ENCODE measurements around the gene MYL12A. TPM values are rescaled to one million over a fixed set of nuclear protein-coding genes. Genes with fewer than 3 reads are reported as not detected.

Gene MYL12A
- total and polyA plus RNA-seq, 2 of the 13 experiments (the other 11 are each of a cell fraction or from before 2014, with no cell fraction given) = 261 to 277 TPM

- TF ChIP-seq HMGXB4 (CRISPR knock-in tag; IDR thresholded peaks at IDR 0.05; ENCODE audit: borderline replicate concordance in 1 of 2, low read depth in 1 of 2) (peak; percentile 96), ZNF431 (CRISPR knock-in tag; IDR thresholded peaks at IDR 0.05; ENCODE audit: borderline replicate concordance, low read depth) (peak; percentile 62; the same call in 1 of the 2 replicates), SNRNP70 (IDR thresholded peaks at IDR 0.05; ENCODE audit: low read depth, low read length) (no peak), FOSL1 (CRISPR knock-in tag; IDR thresholded peaks at IDR 0.05; ENCODE audit: borderline replicate concordance) (peak; percentile 58; the same call in 1 of the 2 replicates), EP300 (IDR thresholded peaks at IDR 0.05; ENCODE audit: low read depth in 2 of 2, low read length in 2 of 2) (peak in 1 of 2 experiments; percentile 52; a peak in 2 of 4 replicates), EP300 (CRISPR knock-in tag; IDR thresholded peaks at IDR 0.05; ENCODE audit: borderline replicate concordance) (peak; percentile 74), REPIN1 (CRISPR knock-in tag; IDR thresholded peaks at IDR 0.05; ENCODE audit: borderline replicate concordance, low read depth) (peak; percentile 89; the same call in 1 of the 2 replicates), ZNF816 (CRISPR knock-in tag; IDR thresholded peaks at IDR 0.05; ENCODE audit: borderline replicate concordance) (no peak), MXD4 (CRISPR knock-in tag; IDR thresholded peaks at IDR 0.05) (peak; percentile 55; the same call in 1 of the 2 replicates), ATF5 (CRISPR knock-in tag; IDR thresholded peaks at IDR 0.05; ENCODE audit: low read depth) (no peak), THYN1 (CRISPR knock-in tag; IDR thresholded peaks at IDR 0.05; ENCODE audit: borderline replicate concordance, low read depth) (no peak), ZNF704 (CRISPR knock-in tag; IDR thresholded peaks at IDR 0.05; ENCODE audit: borderline replicate concordance) (peak; percentile 62; the same call in 1 of the 2 replicates), ZNF430 (CRISPR knock-in tag; IDR thresholded peaks at IDR 0.05) (0 out of 2 replicates have a peak, but pooled peaks have one; percentile 10), PHF20 (CRISPR knock-in tag; IDR thresholded peaks at IDR 0.05) (peak; percentile 81), HDAC2 (CRISPR knock-in tag; IDR thresholded peaks at IDR 0.05) (peak; percentile 82), ZFP62 (CRISPR knock-in tag; IDR thresholded peaks at IDR 0.05) (no peak), TBL1XR1 (IDR thresholded peaks at IDR 0.05; ENCODE audit: borderline replicate concordance, low read length, partially characterized antibody) (no peak), NCOA1 (CRISPR knock-in tag; IDR thresholded peaks at IDR 0.05) (no peak), CBX1 (IDR thresholded peaks at IDR 0.05; ENCODE audit: low read depth) (peak; percentile 96), TMF1 (CRISPR knock-in tag; IDR thresholded peaks at IDR 0.05; ENCODE audit: low read depth) (no peak), DMAP1 (CRISPR knock-in tag; IDR thresholded peaks at IDR 0.05) (peak; percentile 85), MIER3 (CRISPR knock-in tag; IDR thresholded peaks at IDR 0.05; ENCODE audit: borderline replicate concordance) (peak; percentile 81; the same call in 1 of the 2 replicates), JUND (CRISPR knock-in tag; IDR thresholded peaks at IDR 0.05) (peak; percentile 78; the same call in 1 of the 2 replicates), ZNF383 (CRISPR knock-in tag; IDR thresholded peaks at IDR 0.05; ENCODE audit: borderline replicate concordance) (no peak), SALL2 (CRISPR knock-in tag; IDR thresholded peaks at IDR 0.05) (peak; percentile 59; the same call in 1 of the 2 replicates)
These were observed 49.7 kb downstream of the MYL12A start (continued) for GRCh38 chr18:3297025-3297984.
